LNCAP (cell line): ENCODE measurements around the gene PACSIN1.

Experiments used
- CTCF ChIP-seq: fragments of 450-650 bp; IDR thresholded peaks from 2 replicates; pipeline ENCODE4 v1.5.1; 2017; ENCODE audit warnings: mild to moderate bottlenecking

The PACSIN1 gene

GRCh38 chr6:34476921-34477320 lies 11.0 kb downstream of the PACSIN1 start:
- no peak for TF ChIP-seq CTCF

- TF ChIP-seq CTCF = no peak
These were observed 12.9 kb downstream of the PACSIN1 start for GRCh38 chr6:34478796-34479195.

- no peak for TF ChIP-seq CTCF
These were observed 18.5 kb downstream of the PACSIN1 start for GRCh38 chr6:34484391-34484790.

- TF ChIP-seq CTCF = no peak
These were observed 19.0 kb downstream of the PACSIN1 start for GRCh38 chr6:34484899-34485298.

GRCh38 chr6:34485321-34486060 lies 19.6 kb downstream of the PACSIN1 start:
- no peak for TF ChIP-seq CTCF

GRCh38 chr6:34486106-34486740 lies 20.3 kb downstream of the PACSIN1 start:
- no peak for TF ChIP-seq CTCF

- TF ChIP-seq CTCF = no peak
These were observed 21.7 kb downstream of the PACSIN1 start for GRCh38 chr6:34487536-34487935.
